Fibroblast of upper back skin (primary cell): ENCODE data around the gene EEF1B2.
"Not testable (repeated sequence)": the region's sequence is repeated elsewhere in the genome, so short reads cannot be mapped to it uniquely, and the experiment has no call there.

Experiments
- DNase-seq: peaks from one replicate; pipeline ENCODE4 v3.0.0-alpha.2; 2013

The EEF1B2 gene

GRCh38 chr2:206159346-206160124 lies at the start of gene EEF1B2, which contains the start of gene NDUFS1:
Gene EEF1B2, plus strand, starts transcription at chr2:206159895. Its CDS starts 85 bp downstream, at chr2:206159980.
Gene NDUFS1, minus strand, starts transcription at chr2:206159444. Its CDS starts 5,766 bp downstream, at chr2:206153678.
- DNase-seq = peak; percentile 98

GRCh38 chr2:206112108-206112507 lies 47.6 kb upstream of the EEF1B2 start:
- DNase-seq = no peak

- no peak for DNase-seq
These were observed 46.7 kb upstream of the EEF1B2 start for GRCh38 chr2:206112846-206113547.

- DNase-seq = no peak
These were observed 44.6 kb upstream of the EEF1B2 start for GRCh38 chr2:206115026-206115578.

- DNase-seq = no peak
These were observed 43.4 kb upstream of the EEF1B2 start for GRCh38 chr2:206116278-206116677.

- DNase-seq = not testable (repeated sequence)
These were observed 37.1 kb upstream of the EEF1B2 start for GRCh38 chr2:206122569-206122968.

GRCh38 chr2:206125901-206126300 lies 33.8 kb upstream of the EEF1B2 start:
- DNase-seq = no peak

GRCh38 chr2:206127656-206128055 lies 32.0 kb upstream of the EEF1B2 start:
- no peak for DNase-seq

GRCh38 chr2:206143451-206143850 lies 16.2 kb upstream of the EEF1B2 start:
- no peak for DNase-seq

GRCh38 chr2:206144383-206144782 lies 15.3 kb upstream of the EEF1B2 start:
- no peak for DNase-seq

- no peak for DNase-seq
These were observed 14.0 kb upstream of the EEF1B2 start for GRCh38 chr2:206145665-206146064.

- DNase-seq = no peak
These were observed 10.4 kb upstream of the EEF1B2 start for GRCh38 chr2:206149330-206149729.

GRCh38 chr2:206150168-206150567 lies 9.5 kb upstream of the EEF1B2 start:
- DNase-seq = no peak

GRCh38 chr2:206150631-206151030 lies 9.1 kb upstream of the EEF1B2 start:
- DNase-seq = no peak

GRCh38 chr2:206154197-206154596 lies 5.5 kb upstream of the EEF1B2 start:
- DNase-seq = no peak

GRCh38 chr2:206157014-206157413 lies 2.7 kb upstream of the EEF1B2 start:
- not testable (repeated sequence) for DNase-seq

GRCh38 chr2:206158563-206159345 lies 941 bp upstream of the EEF1B2 start:
- no peak for DNase-seq

GRCh38 chr2:206160125-206160806 lies 571 bp downstream of the EEF1B2 start:
- peak; percentile 34 for DNase-seq

- no peak for DNase-seq
These were observed 1.1 kb downstream of the EEF1B2 start for GRCh38 chr2:206160807-206161179.

GRCh38 chr2:206162401-206162800 lies 2.7 kb downstream of the EEF1B2 start:
- DNase-seq = not testable (repeated sequence)

- no peak for DNase-seq
These were observed 3.7 kb downstream of the EEF1B2 start for GRCh38 chr2:206163251-206163880.
